ENCODE data around the gene PDE4D.
"Not testable (repeated sequence)": the region's sequence is repeated elsewhere in the genome, so short reads cannot be mapped to it uniquely, and the experiment has no call there.

Gene PDE4D

GRCh38 chr5:59763541-59763940 is 130.0 kb downstream of the PDE4D start:
- Histone ChIP-seq H3K9me3 (ENCODE audit: control insufficient read depth, low read length) (no peaks in the 10 kb centered on the region), H3K18ac (ENCODE audit: low read depth in 1 of 2, low read length in 2 of 2) (no peak overlapping the region), H3K4me1 (ENCODE audit: control insufficient read depth, insufficient read depth, low read depth, low read length) (peaks cover 7% of the 10 kb centered on the region), H2AFZ (ENCODE audit: low read depth, low read length) (no peak overlapping the region), H3K4me2 (ENCODE audit: low read length, poor library complexity, severe bottlenecking) (no peak overlapping the region), H3K27me3 (ENCODE audit: control insufficient read depth in 1 of 2, insufficient read depth in 1 of 2, low read length in 2 of 2) (peaks cover 0 to 36% of the 10 kb centered on the region in 2 experiments), H4K8ac (ENCODE audit: low read length) (no peak overlapping the region), H2AK5ac (ENCODE audit: low read length, severe bottlenecking) (peak overlapping the region; percentile 48), H3K14ac (ENCODE audit: low read length in 2 of 2) (no peak overlapping the region), H3K23ac (ENCODE audit: low read length in 2 of 2) (no peak overlapping the region), H3K4ac (ENCODE audit: low read depth in 1 of 2, low read length in 2 of 2) (no peak overlapping the region), H3K36me3 (ENCODE audit: control insufficient read depth in 1 of 2, insufficient read depth in 2 of 2, low read depth in 1 of 2, low read length in 2 of 2) (no peaks in the 10 kb centered on the region), H4K91ac (ENCODE audit: low read length) (no peak overlapping the region), H3K4me3 (ENCODE audit: insufficient read depth in 1 of 2, low read depth in 1 of 2, low read length in 2 of 2) (no peak overlapping the region), H2BK120ac (ENCODE audit: low read depth, low read length) (no peak overlapping the region), H2BK15ac (ENCODE audit: low read depth, poor library complexity, severe bottlenecking) (no peak overlapping the region), H3K27ac (ENCODE audit: low read length, poor library complexity, severe bottlenecking) (no peak overlapping the region), H3K79me1 (replicated peaks; ENCODE audit: low read length, poor library complexity, severe bottlenecking) (peaks cover 6% of the 10 kb centered on the region), H3K9ac (ENCODE audit: low read length) (no peak overlapping the region), H2BK12ac (ENCODE audit: low read length in 2 of 2) (no peak overlapping the region), H2BK5ac (ENCODE audit: low read depth, low read length, poor library complexity, severe bottlenecking) (no peak overlapping the region)
- whole genome bisulfite sequencing, result 80% methylated on average over 2 of the region's 2 CpGs
- DNase-seq, result peak; percentile 71

GRCh38 chr5:59762232-59762631 is 131.3 kb downstream of the PDE4D start:
- H3K9ac ChIP-seq (ENCODE audit: low read length); H3K23ac ChIP-seq (ENCODE audit: low read length in 2 of 2); H4K91ac ChIP-seq (ENCODE audit: low read length); H3K4me2 ChIP-seq (ENCODE audit: low read length, poor library complexity, severe bottlenecking); H2BK12ac ChIP-seq (ENCODE audit: low read length in 2 of 2); H3K4ac ChIP-seq (ENCODE audit: low read depth in 1 of 2, low read length in 2 of 2); H3K4me3 ChIP-seq (ENCODE audit: insufficient read depth in 1 of 2, low read depth in 1 of 2, low read length in 2 of 2); H3K9me3 ChIP-seq (ENCODE audit: control insufficient read depth, low read length); H2AK5ac ChIP-seq (ENCODE audit: low read length, severe bottlenecking); DNase-seq; H3K18ac ChIP-seq (ENCODE audit: low read depth in 1 of 2, low read length in 2 of 2); H2AFZ ChIP-seq (ENCODE audit: low read depth, low read length); H2BK120ac ChIP-seq (ENCODE audit: low read depth, low read length); H3K4me1 ChIP-seq (ENCODE audit: control insufficient read depth, insufficient read depth, low read depth, low read length); H3K27ac ChIP-seq (ENCODE audit: low read length, poor library complexity, severe bottlenecking); H2BK5ac ChIP-seq (ENCODE audit: low read depth, low read length, poor library complexity, severe bottlenecking); H3K14ac ChIP-seq (ENCODE audit: low read length in 2 of 2); H3K36me3 ChIP-seq (ENCODE audit: control insufficient read depth in 1 of 2, insufficient read depth in 2 of 2, low read depth in 1 of 2, low read length in 2 of 2); H2BK15ac ChIP-seq (ENCODE audit: low read depth, poor library complexity, severe bottlenecking); H4K8ac ChIP-seq (ENCODE audit: low read length); H3K79me1 ChIP-seq (replicated peaks; ENCODE audit: low read length, poor library complexity, severe bottlenecking): not testable (repeated sequence)
- 87% methylated on average over 5 of the region's 5 CpGs for WGBS
- peaks cover 0 to 25% of the 10 kb centered on the region in 2 experiments for H3K27me3 ChIP-seq (ENCODE audit: control insufficient read depth in 1 of 2, insufficient read depth in 1 of 2, low read length in 2 of 2)

GRCh38 chr5:59760785-59761348 is 132.7 kb downstream of the PDE4D start:
- Histone ChIP-seq H3K4me2 (ENCODE audit: low read length, poor library complexity, severe bottlenecking) (no peak overlapping the region), H2BK15ac (ENCODE audit: low read depth, poor library complexity, severe bottlenecking) (no peak overlapping the region), H4K8ac (ENCODE audit: low read length) (no peak overlapping the region), H3K4me3 (ENCODE audit: insufficient read depth in 1 of 2, low read depth in 1 of 2, low read length in 2 of 2) (no peak overlapping the region), H3K18ac (ENCODE audit: low read depth in 1 of 2, low read length in 2 of 2) (no peak overlapping the region), H3K23ac (ENCODE audit: low read length in 2 of 2) (no peak overlapping the region), H2AFZ (ENCODE audit: low read depth, low read length) (no peak overlapping the region), H2BK120ac (ENCODE audit: low read depth, low read length) (no peak overlapping the region), H3K9ac (ENCODE audit: low read length) (no peak overlapping the region), H2BK12ac (ENCODE audit: low read length in 2 of 2) (no peak overlapping the region), H3K4me1 (ENCODE audit: control insufficient read depth, insufficient read depth, low read depth, low read length) (peaks cover 2% of the 10 kb centered on the region), H3K4ac (ENCODE audit: low read depth in 1 of 2, low read length in 2 of 2) (no peak overlapping the region), H2BK5ac (ENCODE audit: low read depth, low read length, poor library complexity, severe bottlenecking) (no peak overlapping the region), H3K27me3 (ENCODE audit: control insufficient read depth in 1 of 2, insufficient read depth in 1 of 2, low read length in 2 of 2) (peaks cover 0 to 11% of the 10 kb centered on the region in 2 experiments), H3K36me3 (ENCODE audit: control insufficient read depth in 1 of 2, insufficient read depth in 2 of 2, low read depth in 1 of 2, low read length in 2 of 2) (no peaks in the 10 kb centered on the region), H3K79me1 (replicated peaks; ENCODE audit: low read length, poor library complexity, severe bottlenecking) (peaks cover 5% of the 10 kb centered on the region), H4K91ac (ENCODE audit: low read length) (no peak overlapping the region), H3K14ac (ENCODE audit: low read length in 2 of 2) (no peak overlapping the region), H2AK5ac (ENCODE audit: low read length, severe bottlenecking) (no peak overlapping the region), H3K27ac (ENCODE audit: low read length, poor library complexity, severe bottlenecking) (no peak overlapping the region), H3K9me3 (ENCODE audit: control insufficient read depth, low read length) (no peaks in the 10 kb centered on the region)
- WGBS, result no CpG with 5 or more reads among the region's 2 CpGs
- peak; percentile 92 for DNase-seq

GRCh38 chr5:59759600-59760351 is 133.8 kb downstream of the PDE4D start:
- Histone ChIP-seq H3K4me2 (ENCODE audit: low read length, poor library complexity, severe bottlenecking) (no peak overlapping the region), H3K79me1 (replicated peaks; ENCODE audit: low read length, poor library complexity, severe bottlenecking) (peaks cover 3% of the 10 kb centered on the region), H2BK5ac (ENCODE audit: low read depth, low read length, poor library complexity, severe bottlenecking) (no peak overlapping the region), H3K14ac (ENCODE audit: low read length in 2 of 2) (no peak overlapping the region), H3K23ac (ENCODE audit: low read length in 2 of 2) (no peak overlapping the region), H2AFZ (ENCODE audit: low read depth, low read length) (no peak overlapping the region), H3K36me3 (ENCODE audit: control insufficient read depth in 1 of 2, insufficient read depth in 2 of 2, low read depth in 1 of 2, low read length in 2 of 2) (no peaks in the 10 kb centered on the region), H3K9me3 (ENCODE audit: control insufficient read depth, low read length) (no peaks in the 10 kb centered on the region), H4K8ac (ENCODE audit: low read length) (peak overlapping the region; percentile 81), H3K4ac (ENCODE audit: low read depth in 1 of 2, low read length in 2 of 2) (no peak overlapping the region), H3K9ac (ENCODE audit: low read length) (no peak overlapping the region), H3K27me3 (ENCODE audit: control insufficient read depth in 1 of 2, insufficient read depth in 1 of 2, low read length in 2 of 2) (peaks cover 0 to 1% of the 10 kb centered on the region in 2 experiments), H4K91ac (ENCODE audit: low read length) (peak overlapping the region; percentile 78), H3K4me1 (ENCODE audit: control insufficient read depth, insufficient read depth, low read depth, low read length) (peaks cover 2% of the 10 kb centered on the region), H3K27ac (ENCODE audit: low read length, poor library complexity, severe bottlenecking) (peak overlapping the region; percentile 41), H2BK120ac (ENCODE audit: low read depth, low read length) (no peak overlapping the region), H3K4me3 (ENCODE audit: insufficient read depth in 1 of 2, low read depth in 1 of 2, low read length in 2 of 2) (no peak overlapping the region), H3K18ac (ENCODE audit: low read depth in 1 of 2, low read length in 2 of 2) (peak overlapping the region in 1 of 2 experiments; percentile 81), H2BK12ac (ENCODE audit: low read length in 2 of 2) (peak overlapping the region in 1 of 2 experiments; percentile 78), H2BK15ac (ENCODE audit: low read depth, poor library complexity, severe bottlenecking) (peak overlapping the region; percentile 57), H2AK5ac (ENCODE audit: low read length, severe bottlenecking) (no peak overlapping the region)
- DNase-seq, result peak; percentile 83
- WGBS, result 71% methylated on average over 3 of the region's 4 CpGs

Data from mesenchymal stem cell (in vitro differentiated cells and primary cell).